Hindlimb muscle (tissue), 1 donor: ENCODE data around the gene PHF1. TPM values are rescaled to one million over a fixed set of nuclear protein-coding genes. Genes with fewer than 3 reads are reported as not detected.
"Not testable (repeated sequence)": the region's sequence is repeated elsewhere in the genome, so short reads cannot be mapped to it uniquely, and the experiment has no call there.

ENCODE experiments used
- DNase-seq: peaks from one replicate; pipeline ENCODE4 v3.0.0-alpha.2; 2013
- polyA plus RNA-seq: library from polyadenylated mRNA; unstranded; fragments of 120-200 nt; gene quantifications from one replicate; pipeline ENCODE4 v1.2.1, GENCODE V29; 2013; ENCODE audit not compliant: insufficient read length

Gene PHF1
- polyA plus RNA-seq, 1 donor = 46.7 TPM

- no peak for DNase-seq
These were observed 18.8 kb upstream of the PHF1 start for GRCh38 chr6:33391922-33392594.

- no peak for DNase-seq
These were observed 18.2 kb upstream of the PHF1 start for GRCh38 chr6:33392595-33392948.

GRCh38 chr6:33392979-33393378 is 17.8 kb upstream of the PHF1 start:
- DNase-seq = no peak

GRCh38 chr6:33397541-33397940 is 13.3 kb upstream of the PHF1 start:
- DNase-seq = no peak

- not testable (repeated sequence) for DNase-seq
These were observed 12.2 kb upstream of the PHF1 start for GRCh38 chr6:33398601-33399000.

- not testable (repeated sequence) for DNase-seq
These were observed 10.9 kb upstream of the PHF1 start for GRCh38 chr6:33399881-33400280.

GRCh38 chr6:33404884-33405283 is 5.9 kb upstream of the PHF1 start:
- no peak for DNase-seq

GRCh38 chr6:33405386-33405940 is 5.4 kb upstream of the PHF1 start:
- DNase-seq = no peak

- no peak for DNase-seq
These were observed 4.7 kb upstream of the PHF1 start for GRCh38 chr6:33406126-33406525.

GRCh38 chr6:33407132-33407718 is 3.6 kb upstream of the PHF1 start:
- DNase-seq = no peak

- peak; percentile 97 for DNase-seq
These were observed 634 bp upstream of the PHF1 start for GRCh38 chr6:33410050-33410710.

GRCh38 chr6:33411632-33412005 is 805 bp downstream of the PHF1 start:
- no peak for DNase-seq

GRCh38 chr6:33412140-33413009 is 1.6 kb downstream of the PHF1 start:
- no peak for DNase-seq

- DNase-seq = no peak
These were observed 2.7 kb downstream of the PHF1 start for GRCh38 chr6:33413241-33414120.

- DNase-seq = no peak
These were observed 3.9 kb downstream of the PHF1 start for GRCh38 chr6:33414592-33415271.

GRCh38 chr6:33415831-33416230 is 5.0 kb downstream of the PHF1 start:
- no peak for DNase-seq

GRCh38 chr6:33416386-33417127 is 5.7 kb downstream of the PHF1 start:
- DNase-seq = no peak

- DNase-seq = no peak
These were observed 6.5 kb downstream of the PHF1 start for GRCh38 chr6:33417128-33417902.

GRCh38 chr6:33417903-33418689 is 7.3 kb downstream of the PHF1 start, which contains the start of gene CUTA:
Gene CUTA (minus strand): TSS chr6:33418107. CDS start chr6:33418000, 107 bp downstream.
- DNase-seq = peak; percentile 100
